ENCODE measurements around the gene ZNRF2. TPM values are rescaled to one million over a fixed set of nuclear protein-coding genes. Genes with fewer than 3 reads are reported as not detected.
"Not testable (repeated sequence)": the region's sequence is repeated elsewhere in the genome, so short reads cannot be mapped to it uniquely, and the experiment has no call there.

Gene ZNRF2
- polyA plus RNA-seq, 1 experiment, result 0.74 TPM

GRCh38 chr7:30371321-30371720 is 86.9 kb downstream of the ZNRF2 start:
- TF ChIP-seq CTCF (IDR thresholded peaks at IDR 0.05; ENCODE audit: low read depth, low read length), result no peak
- no peaks in the 10 kb centered on the region for H3K27me3 ChIP-seq (ENCODE audit: control insufficient read depth, insufficient read depth, low read length)
- POLR2A ChIA-PET, result no interaction called here
- CTCF ChIA-PET, result no interaction called here
- DNase-seq (ENCODE audit: low read depth, low spot score), result no peak
- H3K27ac ChIP-seq (ENCODE audit: low read depth, low read length), result no peak overlapping the region
- no peak overlapping the region for H3K4me3 ChIP-seq (ENCODE audit: low read depth, low read length)
- no peaks in the 10 kb centered on the region for H3K9me3 ChIP-seq (ENCODE audit: control insufficient read depth, insufficient read depth, low read length)

- POLR2A ChIA-PET, result no interaction called here
- Histone ChIP-seq H3K27ac (ENCODE audit: low read depth, low read length) (no peak overlapping the region), H3K27me3 (ENCODE audit: control insufficient read depth, insufficient read depth, low read length) (no peaks in the 10 kb centered on the region), H3K9me3 (ENCODE audit: control insufficient read depth, insufficient read depth, low read length) (no peaks in the 10 kb centered on the region), H3K4me3 (ENCODE audit: low read depth, low read length) (no peak overlapping the region)
- CTCF ChIA-PET, result no interaction called here
- no peak for DNase-seq (ENCODE audit: low read depth, low spot score)
- no peak for TF ChIP-seq CTCF (IDR thresholded peaks at IDR 0.05; ENCODE audit: low read depth, low read length)
These were observed 93.9 kb downstream of the ZNRF2 start for GRCh38 chr7:30378275-30378674.

- DNase-seq (ENCODE audit: low read depth, low spot score), result no peak
- POLR2A ChIA-PET, result no interaction called here
- H3K27me3 ChIP-seq (ENCODE audit: control insufficient read depth, insufficient read depth, low read length), result no peaks in the 10 kb centered on the region
These were observed 94.7 kb downstream of the ZNRF2 start for GRCh38 chr7:30379131-30379530.

GRCh38 chr7:30379741-30380140 is 95.3 kb downstream of the ZNRF2 start:
- no peaks in the 10 kb centered on the region for H3K9me3 ChIP-seq (ENCODE audit: control insufficient read depth, insufficient read depth, low read length)
- ChIA-PET CTCF (no interaction called here), POLR2A (no interaction called here)
- no peaks in the 10 kb centered on the region for H3K27me3 ChIP-seq (ENCODE audit: control insufficient read depth, insufficient read depth, low read length)
- TF ChIP-seq CTCF (IDR thresholded peaks at IDR 0.05; ENCODE audit: low read depth, low read length), result no peak
- H3K27ac ChIP-seq (ENCODE audit: low read depth, low read length), result no peak overlapping the region
- H3K4me3 ChIP-seq (ENCODE audit: low read depth, low read length), result no peak overlapping the region
- DNase-seq (ENCODE audit: low read depth, low spot score), result no peak

More at GRCh38 chr7:30379131-30379530, 94.7 kb downstream of the ZNRF2 start:
- Histone ChIP-seq H3K27ac (ENCODE audit: low read depth, low read length) (no peak overlapping the region), H3K4me3 (ENCODE audit: low read depth, low read length) (no peak overlapping the region), H3K9me3 (ENCODE audit: control insufficient read depth, insufficient read depth, low read length) (no peaks in the 10 kb centered on the region)
- TF ChIP-seq CTCF (IDR thresholded peaks at IDR 0.05; ENCODE audit: low read depth, low read length), result no peak
- CTCF ChIA-PET, result no interaction called here

GRCh38 chr7:30380294-30380693 is 95.9 kb downstream of the ZNRF2 start:
- no peak for DNase-seq (ENCODE audit: low read depth, low spot score)
- no peaks in the 10 kb centered on the region for H3K27me3 ChIP-seq (ENCODE audit: control insufficient read depth, insufficient read depth, low read length)
- TF ChIP-seq CTCF (IDR thresholded peaks at IDR 0.05; ENCODE audit: low read depth, low read length), result no peak
- POLR2A ChIA-PET, result no interaction called here
- no peak overlapping the region for H3K4me3 ChIP-seq (ENCODE audit: low read depth, low read length)
- no peak overlapping the region for H3K27ac ChIP-seq (ENCODE audit: low read depth, low read length)
- no peaks in the 10 kb centered on the region for H3K9me3 ChIP-seq (ENCODE audit: control insufficient read depth, insufficient read depth, low read length)
- CTCF ChIA-PET, result no interaction called here

GRCh38 chr7:30380824-30381223 is 96.4 kb downstream of the ZNRF2 start:
- H3K9me3 ChIP-seq (ENCODE audit: control insufficient read depth, insufficient read depth, low read length); H3K27ac ChIP-seq (ENCODE audit: low read depth, low read length); DNase-seq (ENCODE audit: low read depth, low spot score); H3K4me3 ChIP-seq (ENCODE audit: low read depth, low read length); POLR2A ChIA-PET; H3K27me3 ChIP-seq (ENCODE audit: control insufficient read depth, insufficient read depth, low read length); CTCF ChIA-PET: not testable (repeated sequence)

All from AG04450 (cell line).